OCI-LY3 (cell line): ENCODE results near the gene SAMD11.

Experiments used
- EZH2phosphoT487 ChIP-seq: fragments of 200-600 bp; shearing (Covaris generic); IDR thresholded peaks from 2 replicates; pipeline ENCODE4 v1.6.1; 2018; ENCODE audit warnings: antibody characterized with exemption, mixed run types, low read depth
- TF ChIP-seq, protein P1 (sequence below): fragments of 200-600, 300-600 bp; sonication (generic); IDR thresholded peaks from 2 replicates; pipeline ENCODE4 v1.5.1; 2014; ENCODE audit warnings: antibody characterized with exemption, low read length, low read depth

GRCh38 chr1:953524-954320, 30.0 kb downstream of the SAMD11 start:
- TF ChIP-seq, protein P1, sequence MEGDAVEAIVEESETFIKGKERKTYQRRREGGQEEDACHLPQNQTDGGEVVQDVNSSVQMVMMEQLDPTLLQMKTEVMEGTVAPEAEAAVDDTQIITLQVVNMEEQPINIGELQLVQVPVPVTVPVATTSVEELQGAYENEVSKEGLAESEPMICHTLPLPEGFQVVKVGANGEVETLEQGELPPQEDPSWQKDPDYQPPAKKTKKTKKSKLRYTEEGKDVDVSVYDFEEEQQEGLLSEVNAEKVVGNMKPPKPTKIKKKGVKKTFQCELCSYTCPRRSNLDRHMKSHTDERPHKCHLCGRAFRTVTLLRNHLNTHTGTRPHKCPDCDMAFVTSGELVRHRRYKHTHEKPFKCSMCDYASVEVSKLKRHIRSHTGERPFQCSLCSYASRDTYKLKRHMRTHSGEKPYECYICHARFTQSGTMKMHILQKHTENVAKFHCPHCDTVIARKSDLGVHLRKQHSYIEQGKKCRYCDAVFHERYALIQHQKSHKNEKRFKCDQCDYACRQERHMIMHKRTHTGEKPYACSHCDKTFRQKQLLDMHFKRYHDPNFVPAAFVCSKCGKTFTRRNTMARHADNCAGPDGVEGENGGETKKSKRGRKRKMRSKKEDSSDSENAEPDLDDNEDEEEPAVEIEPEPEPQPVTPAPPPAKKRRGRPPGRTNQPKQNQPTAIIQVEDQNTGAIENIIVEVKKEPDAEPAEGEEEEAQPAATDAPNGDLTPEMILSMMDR = no peak
- no peak for TF ChIP-seq EZH2phosphoT487
